Stimulated activated CD8-positive, alpha-beta memory T cell treated with anti-CD3 and anti-CD28 coated beads, Interleukin-2, amount 100 ng/mL, for 1 hour (primary cell): ENCODE data around the gene C1D.
"Not testable (repeated sequence)": the region's sequence is repeated elsewhere in the genome, so short reads cannot be mapped to it uniquely, and the experiment has no call there.

Source experiments
- DNase-seq, 2 donors: peaks; one replicate each; pipeline ENCODE4 v3.0.0-alpha.2; 2020; ENCODE audit warnings: low read depth in 2 of 2

Gene C1D

DNA sequence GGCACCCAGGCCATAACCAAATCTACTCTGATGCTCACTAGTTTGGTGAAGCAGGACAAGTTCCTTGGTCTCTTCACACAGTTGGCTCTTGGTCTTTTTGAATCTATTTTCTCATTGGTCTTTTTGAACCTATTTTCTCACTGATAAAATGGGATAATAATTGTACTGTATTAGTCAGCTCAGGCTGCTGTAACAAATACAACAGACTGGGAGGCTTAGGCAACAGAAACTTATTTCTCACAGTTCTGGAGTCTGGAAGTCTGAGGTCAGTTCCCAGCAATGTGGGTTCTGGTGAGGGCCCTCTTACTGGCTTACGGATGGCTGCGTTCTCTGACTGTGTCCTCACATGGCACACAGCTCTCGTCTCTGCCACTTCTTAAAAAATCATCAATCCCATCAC is 63.5 kb downstream of the C1D start:
- no peak for DNase-seq

DNA sequence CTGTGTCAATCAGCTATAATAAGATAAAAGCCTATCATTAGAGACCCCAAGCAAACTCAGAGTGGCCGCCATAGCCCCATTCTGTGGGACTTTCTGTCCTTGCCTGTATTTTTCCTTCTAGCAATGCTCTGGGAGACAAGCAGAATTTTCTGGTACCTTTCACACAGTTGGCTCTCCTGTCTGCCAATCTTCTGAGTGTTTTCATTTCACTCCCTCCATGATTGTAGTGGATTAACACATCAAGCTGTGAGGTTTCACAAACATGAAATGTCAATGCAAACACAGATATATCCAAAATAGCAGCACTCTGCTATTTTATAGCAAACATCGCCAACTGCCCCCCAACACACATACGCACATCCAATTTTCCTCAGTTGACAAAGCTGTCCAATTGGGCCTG is 64.9 kb downstream of the C1D start:
- DNase-seq, result no peak

DNA sequence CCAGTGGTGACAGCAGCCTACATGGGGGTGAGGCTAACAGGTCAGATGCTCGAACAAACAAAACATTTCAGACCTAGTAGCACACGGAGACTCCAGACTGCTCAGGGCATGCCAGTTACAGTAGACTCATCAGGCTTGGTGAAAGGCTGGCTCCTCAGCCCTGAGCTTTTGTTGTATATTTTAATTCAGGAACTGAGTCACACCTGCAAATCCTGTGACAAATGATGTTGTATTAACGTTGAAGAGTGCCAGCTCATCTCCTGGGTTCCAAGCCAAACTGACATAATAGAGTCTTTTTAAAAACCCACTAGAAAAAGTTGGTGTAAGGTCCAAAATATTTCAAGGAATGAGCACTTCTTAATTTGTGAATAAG is 65.3 kb downstream of the C1D start:
- no peak for DNase-seq

DNA sequence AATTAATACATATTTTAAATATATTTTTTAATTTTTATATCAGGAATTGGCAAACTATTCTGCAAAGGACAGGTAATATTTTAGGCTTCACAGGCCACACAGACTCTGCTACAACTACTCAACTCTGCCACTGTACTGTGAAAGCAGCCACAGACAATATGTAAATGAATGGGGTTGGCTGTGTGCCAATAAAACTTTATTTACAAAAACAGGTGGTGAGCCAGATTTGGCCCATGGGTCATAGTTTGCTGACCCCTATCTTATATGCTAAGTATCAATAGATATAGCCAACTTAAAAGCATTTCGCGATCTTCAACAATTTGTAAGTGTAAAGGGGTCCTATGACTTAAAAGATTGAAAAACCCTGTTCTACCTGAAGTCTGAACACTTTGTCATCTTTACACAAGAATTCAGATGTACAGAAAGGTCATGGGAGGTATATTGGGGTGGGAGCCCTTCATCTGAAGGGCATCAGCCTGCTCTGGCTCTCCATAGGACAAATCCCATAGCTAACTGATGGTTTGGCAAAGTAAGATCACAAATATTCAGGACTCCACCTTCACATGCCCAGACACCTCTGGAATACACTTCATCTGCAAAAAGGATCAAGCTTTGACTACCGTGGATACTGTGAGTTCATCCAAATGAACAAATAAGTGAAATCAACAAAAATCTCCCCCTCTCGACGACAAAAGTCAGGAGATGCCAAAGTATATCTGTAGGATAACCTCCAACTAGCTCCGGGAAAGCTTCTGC is 65.9 kb downstream of the C1D start:
- no peak for DNase-seq

DNA sequence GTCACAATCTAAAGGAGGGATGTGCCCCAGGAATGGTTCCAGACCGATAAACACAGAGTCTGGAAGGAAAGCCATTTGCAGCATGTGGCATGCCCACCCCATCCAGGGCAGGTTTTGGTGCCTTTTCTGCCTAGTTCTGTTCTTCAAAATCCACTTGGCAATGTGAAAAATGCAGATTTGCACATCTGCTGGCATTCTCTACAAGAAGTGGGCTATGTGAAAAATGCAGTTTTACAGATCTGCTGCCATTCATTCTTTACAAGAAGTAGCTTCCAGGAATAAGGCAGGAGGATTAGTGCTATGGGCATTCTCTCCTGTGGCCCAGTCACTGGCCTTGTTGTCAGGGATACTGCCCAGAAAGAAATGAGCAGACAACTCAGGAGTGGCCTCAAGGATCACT is 68.1 kb downstream of the C1D start:
- no peak for DNase-seq

DNA sequence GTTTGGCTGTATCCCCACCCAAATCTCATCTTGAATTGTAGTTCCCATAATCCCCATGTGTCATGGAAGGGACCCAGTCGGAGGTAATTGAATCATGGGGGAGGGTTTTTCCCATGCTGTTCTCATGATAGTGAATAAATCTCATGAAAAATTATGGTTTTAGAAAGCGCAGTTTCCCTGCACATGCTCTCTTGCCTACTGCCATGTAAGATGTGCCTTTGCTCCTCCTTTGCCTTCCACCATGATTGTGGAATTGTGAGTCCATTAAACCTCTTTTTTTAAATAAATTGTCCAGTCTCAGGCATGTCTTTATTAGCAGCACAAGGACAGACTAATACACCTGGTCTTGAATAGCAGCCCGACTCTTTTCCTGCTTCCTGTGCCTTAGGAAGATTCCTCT is 68.7 kb downstream of the C1D start:
- DNase-seq, result not testable (repeated sequence)

DNA sequence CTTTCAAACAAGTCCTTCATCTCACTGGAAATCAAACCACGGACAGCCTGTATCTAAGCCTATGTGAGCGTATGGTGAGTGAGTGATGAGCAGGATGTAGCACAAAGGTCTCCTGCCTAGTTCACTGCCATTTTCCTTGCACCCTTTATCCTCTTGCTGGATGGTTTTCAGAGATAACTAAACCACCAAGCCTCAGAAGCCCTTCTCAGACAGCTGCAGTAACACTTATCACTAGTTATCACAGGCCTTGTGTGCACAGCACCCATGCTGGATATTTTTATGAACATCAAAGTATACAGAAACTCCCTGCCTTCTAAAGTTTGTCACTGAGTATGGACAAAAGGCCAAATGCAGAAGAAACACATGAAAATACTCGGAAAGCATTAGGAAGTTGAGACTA is 69.5 kb downstream of the C1D start:
- DNase-seq, result no peak

DNA sequence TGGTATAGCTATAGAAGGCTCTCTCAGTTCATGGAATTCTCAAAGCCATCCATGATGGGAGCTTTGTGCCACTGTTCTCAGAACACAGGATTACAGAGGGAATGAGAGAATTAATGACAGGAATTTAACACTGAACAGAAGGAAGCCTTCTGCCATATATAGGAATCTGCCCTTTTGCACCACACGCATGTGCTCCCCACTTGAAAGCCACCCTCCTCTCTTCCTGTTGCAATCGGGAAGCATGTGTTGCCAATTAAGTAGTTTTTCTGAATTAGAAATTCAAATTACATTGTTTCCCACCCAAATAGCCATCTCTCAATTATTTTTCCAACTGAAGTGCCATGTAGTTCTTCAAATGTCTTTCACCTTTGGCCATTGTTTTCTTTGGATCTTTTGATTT is 71.3 kb downstream of the C1D start:
- DNase-seq, result no peak
